H1 (cell line): ENCODE data around the gene C1QTNF4. TPM values are rescaled to one million over a fixed set of nuclear protein-coding genes. Genes with fewer than 3 reads are reported as not detected.

Experiments
- CREB1 ChIP-seq: IDR thresholded peaks from 2 replicates; pipeline ENCODE4 v1.6.1; 2012; ENCODE audit warnings: inconsistent platforms
- JUND ChIP-seq: IDR thresholded peaks from 2 replicates; pipeline ENCODE4 v1.6.1; 2011; ENCODE audit warnings: mild to moderate bottlenecking, improper control_type of control experiment, low read length
- polyA plus RNA-seq, 7 experiments: library from polyadenylated mRNA; depleted of rRNA in 3 of 7; stranded (reverse) in 5 of 7; unstranded in 2 of 7; fragments of >200 nt in 5 of 7; fragments of 200-250 nt in 2 of 7; gene quantifications; 1 replicate in 5 of 7; 2 replicates in 1 of 7; 4 replicates in 1 of 7; pipeline versions ENCODE4 v1.2.1 to v1.2.3, GENCODE V29; 2011 to 2013; ENCODE audit warnings: missing spikeins in 2 of 7, mixed read lengths in 2 of 7
- total RNA-seq: library from RNA; stranded (reverse); fragmentation: NEBNext Ultra II Directional; extraction: Animal tissue kit (Norgen Biotek cat#: 25700); gene quantifications from 2 replicates; pipeline ENCODE4 v1.2.1, GENCODE V29; 2021
- TF ChIP-seq, protein P1 (sequence below): fragments of 300-600 bp; sonication (generic); IDR thresholded peaks from 2 replicates; pipeline ENCODE4 v1.7.1; 2012; ENCODE audit warnings: low read length, moderate library complexity, mild to moderate bottlenecking, inconsistent platforms; ENCODE audit not compliant: insufficient replicate concordance

The C1QTNF4 gene
- total and polyA plus RNA-seq, 2 of the 8 experiments (the other 6 are each of a cell fraction or from before 2014, with no cell fraction given), result 3.9 to 6.0 TPM

DNA sequence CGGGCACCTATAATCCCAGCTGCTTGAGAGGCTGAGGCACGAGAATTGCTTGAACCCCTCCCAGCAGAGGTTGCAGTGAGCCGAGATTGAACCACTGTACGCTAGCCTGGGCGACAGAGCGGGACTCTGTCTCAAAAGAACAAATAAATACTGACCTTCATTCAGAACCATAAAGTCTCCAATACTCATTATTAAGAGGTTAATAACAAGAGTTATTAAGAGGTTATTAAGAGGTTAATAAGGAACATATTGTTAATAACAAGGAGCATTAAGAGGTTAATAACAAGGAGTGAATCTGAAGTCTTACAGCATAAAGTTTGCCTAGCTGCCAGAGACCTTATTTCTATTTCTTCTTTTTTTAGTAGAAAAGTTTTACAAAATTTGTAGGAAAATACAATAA lies 48.9 kb downstream of the C1QTNF4 start (continued):
- TF ChIP-seq, protein P1, sequence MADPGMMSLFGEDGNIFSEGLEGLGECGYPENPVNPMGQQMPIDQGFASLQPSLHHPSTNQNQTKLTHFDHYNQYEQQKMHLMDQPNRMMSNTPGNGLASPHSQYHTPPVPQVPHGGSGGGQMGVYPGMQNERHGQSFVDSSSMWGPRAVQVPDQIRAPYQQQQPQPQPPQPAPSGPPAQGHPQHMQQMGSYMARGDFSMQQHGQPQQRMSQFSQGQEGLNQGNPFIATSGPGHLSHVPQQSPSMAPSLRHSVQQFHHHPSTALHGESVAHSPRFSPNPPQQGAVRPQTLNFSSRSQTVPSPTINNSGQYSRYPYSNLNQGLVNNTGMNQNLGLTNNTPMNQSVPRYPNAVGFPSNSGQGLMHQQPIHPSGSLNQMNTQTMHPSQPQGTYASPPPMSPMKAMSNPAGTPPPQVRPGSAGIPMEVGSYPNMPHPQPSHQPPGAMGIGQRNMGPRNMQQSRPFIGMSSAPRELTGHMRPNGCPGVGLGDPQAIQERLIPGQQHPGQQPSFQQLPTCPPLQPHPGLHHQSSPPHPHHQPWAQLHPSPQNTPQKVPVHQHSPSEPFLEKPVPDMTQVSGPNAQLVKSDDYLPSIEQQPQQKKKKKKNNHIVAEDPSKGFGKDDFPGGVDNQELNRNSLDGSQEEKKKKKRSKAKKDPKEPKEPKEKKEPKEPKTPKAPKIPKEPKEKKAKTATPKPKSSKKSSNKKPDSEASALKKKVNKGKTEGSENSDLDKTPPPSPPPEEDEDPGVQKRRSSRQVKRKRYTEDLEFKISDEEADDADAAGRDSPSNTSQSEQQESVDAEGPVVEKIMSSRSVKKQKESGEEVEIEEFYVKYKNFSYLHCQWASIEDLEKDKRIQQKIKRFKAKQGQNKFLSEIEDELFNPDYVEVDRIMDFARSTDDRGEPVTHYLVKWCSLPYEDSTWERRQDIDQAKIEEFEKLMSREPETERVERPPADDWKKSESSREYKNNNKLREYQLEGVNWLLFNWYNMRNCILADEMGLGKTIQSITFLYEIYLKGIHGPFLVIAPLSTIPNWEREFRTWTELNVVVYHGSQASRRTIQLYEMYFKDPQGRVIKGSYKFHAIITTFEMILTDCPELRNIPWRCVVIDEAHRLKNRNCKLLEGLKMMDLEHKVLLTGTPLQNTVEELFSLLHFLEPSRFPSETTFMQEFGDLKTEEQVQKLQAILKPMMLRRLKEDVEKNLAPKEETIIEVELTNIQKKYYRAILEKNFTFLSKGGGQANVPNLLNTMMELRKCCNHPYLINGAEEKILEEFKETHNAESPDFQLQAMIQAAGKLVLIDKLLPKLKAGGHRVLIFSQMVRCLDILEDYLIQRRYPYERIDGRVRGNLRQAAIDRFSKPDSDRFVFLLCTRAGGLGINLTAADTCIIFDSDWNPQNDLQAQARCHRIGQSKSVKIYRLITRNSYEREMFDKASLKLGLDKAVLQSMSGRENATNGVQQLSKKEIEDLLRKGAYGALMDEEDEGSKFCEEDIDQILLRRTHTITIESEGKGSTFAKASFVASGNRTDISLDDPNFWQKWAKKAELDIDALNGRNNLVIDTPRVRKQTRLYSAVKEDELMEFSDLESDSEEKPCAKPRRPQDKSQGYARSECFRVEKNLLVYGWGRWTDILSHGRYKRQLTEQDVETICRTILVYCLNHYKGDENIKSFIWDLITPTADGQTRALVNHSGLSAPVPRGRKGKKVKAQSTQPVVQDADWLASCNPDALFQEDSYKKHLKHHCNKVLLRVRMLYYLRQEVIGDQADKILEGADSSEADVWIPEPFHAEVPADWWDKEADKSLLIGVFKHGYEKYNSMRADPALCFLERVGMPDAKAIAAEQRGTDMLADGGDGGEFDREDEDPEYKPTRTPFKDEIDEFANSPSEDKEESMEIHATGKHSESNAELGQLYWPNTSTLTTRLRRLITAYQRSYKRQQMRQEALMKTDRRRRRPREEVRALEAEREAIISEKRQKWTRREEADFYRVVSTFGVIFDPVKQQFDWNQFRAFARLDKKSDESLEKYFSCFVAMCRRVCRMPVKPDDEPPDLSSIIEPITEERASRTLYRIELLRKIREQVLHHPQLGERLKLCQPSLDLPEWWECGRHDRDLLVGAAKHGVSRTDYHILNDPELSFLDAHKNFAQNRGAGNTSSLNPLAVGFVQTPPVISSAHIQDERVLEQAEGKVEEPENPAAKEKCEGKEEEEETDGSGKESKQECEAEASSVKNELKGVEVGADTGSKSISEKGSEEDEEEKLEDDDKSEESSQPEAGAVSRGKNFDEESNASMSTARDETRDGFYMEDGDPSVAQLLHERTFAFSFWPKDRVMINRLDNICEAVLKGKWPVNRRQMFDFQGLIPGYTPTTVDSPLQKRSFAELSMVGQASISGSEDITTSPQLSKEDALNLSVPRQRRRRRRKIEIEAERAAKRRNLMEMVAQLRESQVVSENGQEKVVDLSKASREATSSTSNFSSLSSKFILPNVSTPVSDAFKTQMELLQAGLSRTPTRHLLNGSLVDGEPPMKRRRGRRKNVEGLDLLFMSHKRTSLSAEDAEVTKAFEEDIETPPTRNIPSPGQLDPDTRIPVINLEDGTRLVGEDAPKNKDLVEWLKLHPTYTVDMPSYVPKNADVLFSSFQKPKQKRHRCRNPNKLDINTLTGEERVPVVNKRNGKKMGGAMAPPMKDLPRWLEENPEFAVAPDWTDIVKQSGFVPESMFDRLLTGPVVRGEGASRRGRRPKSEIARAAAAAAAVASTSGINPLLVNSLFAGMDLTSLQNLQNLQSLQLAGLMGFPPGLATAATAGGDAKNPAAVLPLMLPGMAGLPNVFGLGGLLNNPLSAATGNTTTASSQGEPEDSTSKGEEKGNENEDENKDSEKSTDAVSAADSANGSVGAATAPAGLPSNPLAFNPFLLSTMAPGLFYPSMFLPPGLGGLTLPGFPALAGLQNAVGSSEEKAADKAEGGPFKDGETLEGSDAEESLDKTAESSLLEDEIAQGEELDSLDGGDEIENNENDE, result no peak
- no peak for TF ChIP-seq JUND
- TF ChIP-seq CREB1, result no peak
